Epidermal melanocyte (primary cell): Measurements from ENCODE around the gene CACNA1D.

ENCODE experiments used
- DNase-seq: peaks from one replicate; pipeline ENCODE4 v3.0.0; 2011; ENCODE audit warnings: low spot score; ENCODE audit not compliant: insufficient read length

Gene CACNA1D

DNA sequence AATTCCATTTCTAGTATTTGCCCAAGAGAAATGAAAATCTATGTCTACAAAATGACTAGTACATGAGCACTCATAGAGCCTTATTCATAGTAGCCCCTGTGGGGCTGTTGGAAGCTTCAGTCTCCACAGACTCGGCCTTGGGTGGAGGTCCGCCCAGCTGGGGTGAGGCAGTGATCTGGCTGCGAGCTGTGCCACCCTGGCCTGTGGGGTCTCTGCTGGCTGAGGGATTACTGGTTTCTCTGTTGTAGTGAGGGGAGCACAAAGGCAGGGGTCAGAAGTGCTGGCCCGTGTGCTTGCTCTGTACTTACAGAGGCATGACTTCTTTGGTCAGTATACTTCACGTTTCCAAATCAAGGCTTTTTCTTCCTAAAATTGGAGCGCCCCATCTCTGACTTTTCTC is 193.7 kb downstream of the CACNA1D start:
- no peak for DNase-seq

DNA sequence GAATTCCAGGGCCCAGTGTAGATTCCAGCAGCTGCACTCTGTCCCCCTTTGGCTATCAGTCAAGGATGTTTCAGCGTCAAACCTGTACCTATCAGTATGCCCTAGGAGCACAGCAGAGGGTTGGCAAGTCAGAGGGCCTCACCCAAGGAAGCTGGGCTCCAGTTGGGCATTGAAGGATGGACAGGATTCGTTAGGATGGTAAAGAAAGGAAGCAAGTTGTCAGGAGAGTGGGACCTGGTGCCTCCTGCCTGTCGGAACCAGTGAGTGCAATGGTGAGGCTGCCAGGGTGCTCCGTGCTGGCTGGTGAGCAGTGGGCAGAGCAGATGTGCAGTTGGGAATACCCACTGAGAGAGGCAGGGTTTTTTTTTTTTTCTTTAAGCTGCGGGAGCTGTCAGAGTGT is 194.6 kb downstream of the CACNA1D start:
- no peak for DNase-seq

DNA sequence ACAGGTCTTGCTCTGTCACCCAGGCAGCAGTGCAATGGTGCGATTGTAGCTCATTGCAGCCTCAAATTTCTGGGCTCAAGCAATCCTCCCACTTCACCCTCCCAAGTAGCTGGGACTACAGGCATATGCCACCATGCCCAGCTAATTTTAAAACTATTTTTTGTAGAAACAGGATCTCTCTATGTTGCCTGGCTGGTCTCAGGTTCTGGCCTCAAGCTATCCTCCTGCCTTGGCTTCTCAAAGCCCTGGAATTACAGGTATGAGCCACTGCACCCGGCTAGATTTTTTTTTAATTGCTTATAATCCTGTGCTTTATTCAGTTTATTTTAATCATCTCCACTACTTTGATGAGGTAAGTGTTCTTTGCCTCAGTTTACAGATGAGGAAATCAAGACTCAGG is 195.3 kb downstream of the CACNA1D start:
- DNase-seq, result no peak

DNA sequence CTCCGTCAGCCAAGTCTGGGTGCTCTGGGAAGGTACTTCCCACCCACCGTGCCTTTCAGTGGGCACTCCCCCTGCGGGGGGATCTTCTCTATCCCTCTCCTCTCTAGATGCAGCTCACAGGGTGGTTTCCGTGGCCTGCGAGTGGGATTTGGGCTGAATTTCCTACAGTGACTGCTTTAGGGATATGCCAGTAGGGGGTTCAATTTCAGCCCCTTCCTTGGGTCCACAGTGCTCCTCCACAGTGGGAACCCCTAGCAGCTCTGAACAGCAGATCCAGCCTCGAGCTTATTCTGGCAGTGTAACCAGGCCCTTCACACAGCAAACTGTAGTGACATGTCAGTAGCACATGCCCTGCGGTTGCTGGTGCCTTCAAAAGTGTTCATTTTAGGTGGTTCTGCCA is 196.1 kb downstream of the CACNA1D start:
- no peak for DNase-seq

DNA sequence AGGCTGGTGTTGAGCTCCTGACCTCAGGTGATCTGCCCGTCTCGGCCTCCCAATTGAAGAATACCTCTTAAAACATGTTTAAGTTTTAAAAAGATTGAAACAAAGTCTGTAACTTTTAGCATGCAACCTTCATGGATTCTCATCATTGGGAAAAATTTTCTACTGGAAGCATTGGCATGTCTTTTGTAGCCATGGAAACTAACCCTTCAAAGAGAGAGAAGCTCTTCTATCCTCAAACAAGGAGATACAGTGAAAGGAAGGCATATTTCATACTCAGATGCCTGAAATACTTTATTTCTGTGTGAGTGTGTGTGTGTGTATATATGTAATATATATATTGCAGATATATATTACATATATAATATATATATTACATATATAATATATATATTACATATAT is 196.9 kb downstream of the CACNA1D start:
- DNase-seq, result no peak

DNA sequence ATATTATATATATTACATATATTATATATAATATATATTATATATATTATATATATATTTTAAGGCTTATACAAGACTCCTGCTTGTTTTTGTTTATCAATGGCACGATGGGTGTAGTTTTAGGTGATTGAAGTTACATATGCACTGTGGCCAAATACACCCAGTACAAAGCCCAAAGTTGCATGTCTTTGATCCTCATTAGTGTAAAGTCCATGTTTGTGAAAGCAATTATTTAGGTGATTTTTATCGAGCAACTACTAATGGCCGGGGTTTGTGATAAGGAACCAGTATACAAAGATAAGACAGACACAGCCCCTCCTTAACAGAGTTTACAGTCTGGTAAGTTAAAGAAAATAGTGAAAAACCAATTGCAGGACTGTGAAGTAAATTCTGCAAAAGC is 197.5 kb downstream of the CACNA1D start:
- DNase-seq, result no peak

DNA sequence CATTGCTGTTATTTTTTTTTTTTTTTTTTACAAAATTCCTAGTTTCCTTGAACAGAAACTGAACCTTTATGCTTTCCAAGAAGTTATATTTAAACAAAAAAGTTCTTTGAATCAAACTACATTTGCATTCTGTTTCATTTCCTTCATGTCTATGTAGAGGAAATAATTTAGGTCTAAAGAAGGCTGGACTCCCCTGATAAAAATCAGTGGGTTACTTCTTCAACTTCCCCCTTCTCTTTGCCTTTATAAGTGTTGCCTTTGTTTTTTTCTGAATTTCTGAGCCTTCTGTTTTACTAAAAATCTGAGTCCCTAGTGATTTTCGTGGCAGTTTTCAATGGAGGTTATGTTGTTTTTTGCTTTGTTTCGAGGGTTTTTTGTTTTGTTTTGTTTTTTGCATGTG is 199.0 kb downstream of the CACNA1D start:
- no peak for DNase-seq

DNA sequence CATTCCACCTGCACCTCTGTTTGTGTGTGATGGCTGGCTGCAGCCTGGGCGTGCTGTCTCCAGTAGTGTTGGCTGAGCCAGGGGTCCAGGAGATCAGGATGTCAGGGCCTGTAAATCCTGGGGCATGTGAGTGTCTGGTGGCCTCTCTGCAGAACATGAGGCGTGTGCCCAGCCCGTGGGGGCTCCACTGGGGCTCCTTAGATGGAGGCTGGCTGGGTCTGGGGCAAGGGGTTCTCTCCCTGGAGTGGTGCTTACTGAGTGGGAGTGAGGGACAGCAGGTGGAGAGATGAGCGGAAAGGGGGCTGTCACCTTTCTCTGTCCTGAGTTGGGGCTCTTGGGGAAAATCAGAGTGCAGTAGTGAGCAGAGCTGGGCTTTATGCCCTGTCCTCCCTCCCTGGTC is 199.6 kb downstream of the CACNA1D start:
- DNase-seq, result no peak

DNA sequence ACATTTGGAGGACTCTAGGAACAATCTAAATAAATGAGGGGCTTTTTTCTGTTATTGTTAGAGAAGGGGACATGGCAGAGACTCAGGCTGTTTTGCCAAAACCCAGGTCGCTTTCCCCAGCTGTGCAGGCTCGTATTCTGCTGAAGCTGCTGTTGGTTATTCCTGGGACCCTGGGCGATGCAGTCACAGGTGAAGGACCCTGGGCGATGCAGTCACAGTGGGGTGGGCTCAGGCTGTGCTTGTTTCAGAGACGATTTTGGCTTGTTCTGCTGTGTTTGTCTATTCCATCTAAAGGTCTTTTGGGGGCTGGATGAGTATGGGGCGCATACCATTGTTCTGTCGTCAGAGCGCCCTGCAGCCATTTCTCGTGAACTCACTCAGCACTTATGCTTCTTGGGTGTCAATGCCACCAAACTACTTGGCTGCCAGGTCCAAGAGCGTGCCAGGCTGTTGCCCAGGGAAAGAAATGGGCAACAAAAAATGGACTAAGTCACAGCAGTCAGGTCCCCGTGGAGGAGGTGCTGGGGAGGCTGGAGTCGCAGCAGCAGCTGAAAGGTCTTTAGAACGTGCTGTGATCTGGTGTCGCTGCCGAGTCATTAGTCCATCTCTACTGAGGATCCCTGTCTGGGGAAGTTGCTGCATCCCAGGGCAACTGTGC is 200.4 kb downstream of the CACNA1D start:
- no peak for DNase-seq

DNA sequence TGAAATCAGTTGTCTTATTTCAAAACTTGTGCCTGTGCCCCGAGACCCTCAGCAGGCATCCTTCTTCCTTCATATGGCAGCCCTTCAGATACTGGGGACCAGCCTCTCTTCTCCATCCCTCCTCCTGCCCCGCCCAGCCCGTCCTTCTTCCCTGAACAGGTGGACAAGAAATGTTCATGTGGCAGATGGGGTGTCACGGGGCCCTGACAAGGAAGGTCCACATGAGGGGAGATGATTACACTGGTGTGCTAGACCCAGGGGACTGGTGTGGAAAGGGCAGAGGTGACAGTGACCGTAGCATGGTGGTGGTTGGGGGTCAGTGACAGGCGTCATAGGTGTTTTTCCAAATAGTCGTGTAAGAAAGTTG is 200.9 kb downstream of the CACNA1D start:
- no peak for DNase-seq

DNA sequence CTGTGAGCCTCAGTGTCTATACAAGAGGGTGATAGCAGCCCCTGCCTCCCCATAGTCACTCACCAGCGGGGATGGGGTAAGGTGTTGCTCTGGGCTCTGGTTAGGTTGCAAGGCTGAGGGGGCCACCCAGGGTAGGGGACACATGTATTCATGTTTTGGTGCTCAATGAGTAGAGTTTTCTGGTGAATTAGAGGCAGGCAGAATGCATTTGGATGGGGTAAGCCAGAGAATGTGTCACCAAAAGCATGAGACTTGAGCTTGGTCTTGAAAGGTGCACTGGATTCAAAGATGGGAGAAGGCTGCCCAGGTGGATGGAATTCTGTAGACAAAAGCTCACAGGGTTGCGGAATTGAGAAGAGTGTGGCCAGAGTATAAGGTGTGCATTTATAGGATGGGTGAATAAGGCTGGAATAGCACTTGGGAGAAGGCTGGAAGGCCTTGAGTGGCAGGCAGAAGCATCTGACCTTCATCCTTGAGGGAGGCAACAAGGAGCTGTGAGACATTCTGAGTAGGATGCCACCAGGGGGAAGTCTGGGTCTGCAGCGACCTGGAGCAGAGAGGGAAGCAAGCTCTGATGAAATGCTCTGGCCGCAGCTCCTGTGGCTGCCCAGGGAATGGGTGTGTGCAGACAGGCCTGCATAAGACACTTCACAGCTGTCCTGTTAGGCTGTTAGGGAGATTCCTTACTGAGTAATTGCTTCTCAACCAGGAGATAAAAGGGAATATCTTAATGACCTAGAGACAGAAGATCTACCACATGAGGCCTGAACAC is 202.2 kb downstream of the CACNA1D start:
- DNase-seq, result no peak

DNA sequence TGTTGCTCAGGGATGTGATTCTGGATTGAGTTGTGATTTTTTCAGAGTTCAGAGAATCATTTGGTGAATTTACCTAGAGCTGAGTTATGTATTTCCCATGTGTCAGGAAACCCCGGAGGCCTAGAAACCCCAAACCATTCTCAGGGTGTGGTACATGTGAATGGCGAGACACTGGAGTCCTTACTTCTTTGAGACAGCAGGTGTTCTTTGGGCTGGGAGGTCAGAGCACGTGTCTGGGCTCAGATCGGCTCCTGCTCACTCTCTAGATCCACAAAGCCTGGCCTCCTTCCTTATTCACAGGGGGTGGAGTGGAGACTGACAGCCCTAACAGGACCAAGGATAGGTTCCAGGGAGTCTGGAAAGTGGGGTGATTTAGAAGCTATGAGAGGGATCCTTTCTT is 206.0 kb downstream of the CACNA1D start:
- DNase-seq, result no peak

DNA sequence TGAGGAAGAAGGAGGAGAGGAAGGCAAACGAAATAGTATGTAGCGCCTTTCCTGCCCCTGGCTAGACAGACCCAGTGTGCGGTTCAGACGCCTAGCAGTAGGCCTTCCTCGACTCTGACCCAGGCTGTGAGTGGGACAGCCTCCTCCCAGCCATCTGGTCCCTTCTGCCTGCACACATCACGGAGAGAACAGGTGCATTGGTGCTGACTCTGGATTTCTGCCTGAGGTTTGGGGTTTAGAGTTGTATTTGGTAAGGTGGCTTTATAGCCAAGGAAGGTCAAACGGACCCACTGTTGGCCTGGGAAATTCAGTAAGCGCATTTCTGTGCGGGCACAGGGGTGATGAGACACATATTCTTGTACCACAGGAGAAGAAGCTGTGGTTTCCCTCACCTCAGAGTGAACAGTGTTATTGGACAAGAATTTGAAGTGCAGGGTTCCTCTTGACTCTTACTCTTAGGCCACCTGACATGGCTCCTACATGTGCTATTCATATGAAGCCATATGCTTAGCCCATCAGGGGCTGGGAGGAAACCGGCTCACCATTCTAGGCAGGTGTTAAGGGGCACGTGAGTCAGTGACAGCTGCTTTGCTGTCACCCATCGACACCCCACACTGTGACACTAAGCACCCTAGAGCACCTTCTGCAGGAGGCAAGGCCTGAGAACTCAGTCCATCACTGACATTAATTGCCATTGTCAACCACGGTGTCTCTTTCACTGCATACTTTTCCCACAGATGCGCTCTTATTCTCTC is 208.5 kb downstream of the CACNA1D start:
- no peak for DNase-seq

DNA sequence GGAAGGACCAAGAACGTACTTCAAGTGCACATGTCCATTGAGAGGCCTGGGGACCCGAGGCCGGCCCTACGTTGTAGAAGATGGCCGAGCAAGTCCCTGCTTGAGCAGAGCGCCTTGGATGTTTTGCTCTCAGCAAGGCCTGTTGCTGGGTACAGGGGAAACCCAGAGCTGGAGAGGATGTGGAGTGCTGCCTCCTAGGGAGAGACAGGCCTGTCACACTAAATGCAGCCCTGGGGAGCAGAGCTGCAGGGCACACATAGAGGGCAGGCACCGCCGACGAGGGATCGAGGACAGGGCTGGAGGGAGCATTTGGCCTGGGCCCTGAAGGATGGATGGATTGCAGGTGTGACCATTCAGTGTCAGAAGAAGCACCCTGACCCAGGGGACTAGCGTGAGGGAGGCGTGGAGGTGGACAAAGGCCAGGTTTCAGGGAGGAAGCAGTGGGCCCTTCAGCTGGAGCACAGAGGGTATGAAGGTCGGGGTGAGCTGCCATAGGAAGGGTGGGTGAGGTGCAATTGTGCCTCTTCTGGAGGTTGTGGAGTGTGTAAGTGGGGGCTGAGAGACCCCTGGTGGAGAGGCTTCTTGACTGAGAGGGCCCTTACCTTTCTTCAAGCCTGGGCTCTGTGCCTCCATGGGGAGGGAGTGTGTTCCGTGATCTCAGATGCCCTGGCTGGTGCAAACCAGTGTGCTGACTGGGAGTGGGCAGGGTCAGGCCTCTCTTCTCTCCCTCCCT is 209.4 kb downstream of the CACNA1D start:
- DNase-seq, result no peak

DNA sequence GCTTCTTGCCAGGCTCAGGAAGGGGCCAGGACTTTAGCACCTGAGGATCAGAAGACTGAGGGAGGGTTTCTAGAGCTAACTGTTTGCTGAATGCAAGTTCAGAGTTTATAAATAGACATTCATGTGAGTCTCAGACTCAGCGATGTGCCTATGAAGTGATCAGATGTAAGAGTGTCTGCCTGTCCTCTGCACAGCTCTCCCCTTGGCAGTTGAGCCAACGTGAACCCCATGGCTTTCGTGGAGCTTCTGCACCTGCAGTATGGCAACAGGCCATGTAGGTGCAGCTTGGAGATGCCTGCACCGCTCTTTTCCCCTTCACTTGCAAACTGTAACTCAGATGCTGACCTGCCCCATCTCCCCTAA is 209.9 kb downstream of the CACNA1D start:
- DNase-seq, result no peak

DNA sequence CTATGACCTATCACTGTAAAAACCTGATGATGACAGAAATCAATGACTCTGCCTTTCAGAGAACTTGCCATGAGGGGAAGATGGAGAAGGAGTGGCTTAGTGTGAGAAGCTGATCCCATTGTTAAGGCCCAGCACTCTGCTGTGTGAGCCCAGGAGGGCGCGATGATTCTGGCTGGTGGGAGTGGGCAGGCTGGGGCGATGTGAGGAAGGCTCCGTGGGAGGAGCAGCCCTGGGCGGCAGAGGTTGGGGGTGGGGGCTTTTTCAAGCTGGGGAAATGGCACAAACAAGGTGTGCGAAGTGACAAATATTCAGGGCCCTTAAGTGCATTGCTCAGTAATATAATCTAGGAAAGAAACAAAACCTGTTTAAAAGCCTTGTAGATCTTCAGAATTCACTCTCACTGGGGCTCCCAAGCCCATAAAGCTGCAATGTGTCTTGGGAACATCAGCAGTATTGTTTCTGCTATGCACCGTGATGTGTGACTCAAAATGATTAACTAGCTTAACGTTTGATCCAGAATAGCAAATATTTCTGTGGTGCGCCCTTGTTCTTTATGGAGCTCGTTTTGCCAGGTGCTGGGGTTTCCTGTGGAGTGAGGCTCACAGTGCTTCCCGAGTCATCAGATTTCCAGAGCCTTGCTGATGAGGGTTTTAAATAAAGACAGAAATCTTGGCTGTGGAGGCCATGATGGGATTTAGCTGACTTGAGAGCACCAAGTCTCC is 210.8 kb downstream of the CACNA1D start:
- no peak for DNase-seq

DNA sequence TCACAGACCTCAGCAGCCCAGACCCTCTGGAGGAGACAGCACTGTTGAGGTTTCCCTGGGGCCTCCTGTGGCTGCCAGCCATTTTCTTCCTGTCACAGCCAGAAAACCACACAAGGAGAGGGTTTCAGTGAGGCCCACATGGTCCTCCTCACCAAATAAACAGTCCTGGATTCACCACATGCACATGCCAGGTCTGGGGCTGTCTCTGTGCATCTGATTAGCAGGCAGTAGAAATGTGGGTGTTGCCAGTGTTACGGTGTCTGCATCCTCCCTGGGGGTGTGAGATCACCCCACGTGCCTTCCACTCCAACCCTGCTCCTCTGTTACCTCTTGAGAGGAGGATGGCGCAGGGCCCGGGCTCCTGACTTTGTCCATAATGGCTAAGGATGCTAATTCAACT is 211.4 kb downstream of the CACNA1D start:
- DNase-seq, result no peak

DNA sequence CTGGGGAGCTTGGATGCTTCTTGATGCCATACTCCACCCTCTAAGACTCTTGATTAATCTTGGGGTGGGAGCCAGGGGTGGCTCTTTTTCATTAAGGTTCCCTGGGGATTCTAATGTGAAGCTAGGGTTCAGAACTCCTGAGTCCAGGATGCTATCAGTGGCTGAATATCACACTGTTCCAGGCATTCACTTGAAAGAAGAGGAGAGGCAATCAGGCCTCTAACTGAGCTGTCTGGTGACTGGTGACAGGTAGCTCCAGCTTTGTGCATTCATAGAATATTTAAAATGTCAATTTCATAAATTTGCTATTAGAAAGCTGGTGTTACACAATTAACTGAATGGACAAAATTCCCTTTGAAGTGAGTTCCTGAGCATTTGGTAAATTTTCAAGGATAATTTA is 212.8 kb downstream of the CACNA1D start:
- DNase-seq, result no peak

DNA sequence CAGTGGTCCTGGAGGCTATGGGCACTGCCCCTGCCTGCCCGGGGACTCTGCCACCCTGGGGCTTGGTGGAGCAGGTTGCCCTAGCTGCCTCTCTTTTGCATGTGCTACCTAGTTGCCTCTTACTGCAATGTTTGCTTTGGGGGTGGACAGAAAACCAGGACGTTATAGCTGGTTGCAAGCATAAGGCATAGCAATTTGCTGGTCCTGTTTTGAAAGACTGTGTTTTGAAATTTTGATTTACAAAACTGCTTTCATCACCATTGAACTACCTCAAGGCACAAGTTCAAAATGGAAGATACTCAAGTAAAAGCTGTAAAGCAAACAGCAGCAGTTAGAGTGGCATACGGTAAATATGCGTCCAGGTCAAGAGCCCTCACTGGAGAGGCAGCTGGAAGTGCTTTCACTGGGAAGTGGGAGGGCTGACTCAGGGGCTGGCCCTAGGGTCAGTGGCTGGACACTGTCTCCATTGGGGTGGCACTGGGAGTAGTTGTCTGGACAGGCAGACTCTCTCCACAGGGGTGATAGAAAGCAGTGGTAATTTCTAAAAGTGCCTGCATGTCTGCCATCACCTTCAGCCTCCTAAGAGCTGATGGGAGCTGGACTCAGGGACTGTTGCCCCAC is 213.7 kb downstream of the CACNA1D start:
- no peak for DNase-seq

DNA sequence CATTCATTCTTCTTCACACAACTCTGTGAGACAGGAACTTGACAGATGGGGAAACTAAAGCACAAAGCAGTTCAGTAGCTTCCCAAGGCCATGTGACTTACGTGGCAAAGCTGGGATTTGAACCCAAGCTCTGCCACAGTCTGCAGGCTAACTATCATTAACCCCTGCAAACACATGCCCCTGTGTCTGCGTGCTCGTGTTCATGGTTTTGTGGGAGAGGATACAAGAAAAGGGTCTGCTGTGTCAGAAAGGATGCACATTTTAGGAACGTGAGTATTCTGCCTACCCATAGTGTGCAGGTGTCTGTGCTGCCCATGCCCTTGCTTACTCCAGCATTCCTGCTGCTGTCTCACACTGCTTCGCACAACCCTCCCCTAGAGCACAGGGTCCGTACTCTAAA is 214.8 kb downstream of the CACNA1D start:
- DNase-seq, result no peak
